Ectodermal cell (in vitro differentiated cells): ENCODE measurements around the gene CRYZL1.
"Not testable (repeated sequence)": the region's sequence is repeated elsewhere in the genome, so short reads cannot be mapped to it uniquely, and the experiment has no call there.

Experiments
- H3K27ac ChIP-seq: 2 replicates; pipeline ENCODE4 v1.7.0; 2013; ENCODE audit warnings: mild to moderate bottlenecking, low read depth, low read length; ENCODE audit not compliant: insufficient read depth, poor library complexity, severe bottlenecking
- H3K27me3 ChIP-seq: 2 replicates; pipeline ENCODE4 v1.7.0; 2013; ENCODE audit warnings: mild to moderate bottlenecking, low read length; ENCODE audit not compliant: insufficient read depth, control insufficient read depth, poor library complexity, severe bottlenecking
- H3K36me3 ChIP-seq: one replicate; pipeline ENCODE4 v1.7.0; 2013; ENCODE audit warnings: low read length; ENCODE audit not compliant: control insufficient read depth, insufficient read depth
- H3K4me1 ChIP-seq: one replicate; pipeline ENCODE4 v1.7.0; 2013; ENCODE audit warnings: low read length; ENCODE audit not compliant: control insufficient read depth, insufficient read depth
- H3K4me3 ChIP-seq: 2 replicates; pipeline ENCODE4 v1.7.0; 2013; ENCODE audit warnings: low read depth, low read length, control low read depth; ENCODE audit not compliant: insufficient read depth
- H3K9me3 ChIP-seq: 2 replicates; pipeline ENCODE4 v1.7.0; 2013; ENCODE audit warnings: mild to moderate bottlenecking, low read length, moderate library complexity; ENCODE audit not compliant: control insufficient read depth
- WGBS, 2 experiments: methylation state at CpG; one replicate each; pipeline ENCODE4 v1.1.7; 2013; ENCODE audit warnings: missing lambda C conversion rate in 2 of 2; 5-methylcytosine and 5-hydroxymethylcytosine counted together

The CRYZL1 gene

DNA sequence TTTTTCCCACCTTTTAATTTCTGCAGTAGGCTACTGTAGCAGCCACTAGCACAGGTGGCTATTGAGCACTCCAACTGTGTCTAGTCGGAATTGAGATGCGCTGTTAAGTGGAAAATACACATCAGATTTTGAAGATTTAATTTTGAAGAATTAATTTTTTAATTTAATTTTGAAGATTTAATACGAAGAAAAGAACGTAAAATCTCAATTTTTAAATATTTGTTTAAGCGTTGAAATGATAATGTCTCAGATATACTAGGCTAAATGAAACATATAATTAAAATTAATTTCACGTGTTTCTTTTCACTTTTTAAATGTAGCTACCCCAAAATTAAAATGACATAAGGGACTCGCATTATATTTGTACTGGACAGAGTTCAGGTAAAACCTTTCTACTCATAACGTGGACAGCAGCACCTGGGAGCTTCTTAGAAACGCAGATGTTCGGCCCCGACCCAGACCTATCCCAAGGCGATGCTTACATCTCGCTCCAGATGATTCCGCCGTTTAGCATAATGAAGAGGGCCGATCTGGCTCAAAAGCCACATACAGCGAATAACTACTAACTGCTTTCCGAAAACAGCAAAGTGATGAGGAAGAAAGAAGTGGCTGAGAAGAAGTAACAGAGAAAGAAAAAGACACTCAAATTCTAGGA, 717 bp downstream of the CRYZL1 start:
- H3K4me1 ChIP-seq, result peaks cover 17% of the 10 kb centered on the region
- WGBS, 2 experiments, result 20 to 28% methylated on average over 14 to 17 of the region's 18 CpGs
- H3K27me3 ChIP-seq, result no peaks in the 10 kb centered on the region
- H3K36me3 ChIP-seq, result no peaks in the 10 kb centered on the region
- H3K9me3 ChIP-seq, result no peaks in the 10 kb centered on the region
- H3K4me3 ChIP-seq, result peak overlapping the region; percentile 78
- peak overlapping the region; percentile 62 for H3K27ac ChIP-seq

- 94 to 98% methylated on average over 1 to 2 of the region's 2 CpGs for WGBS, 2 experiments
- H3K27me3 ChIP-seq, result no peaks in the 10 kb centered on the region
- no peaks in the 10 kb centered on the region for H3K4me1 ChIP-seq
- no peak overlapping the region for H3K4me3 ChIP-seq
- no peak overlapping the region for H3K27ac ChIP-seq
- H3K36me3 ChIP-seq, result peaks cover 9% of the 10 kb centered on the region
- no peaks in the 10 kb centered on the region for H3K9me3 ChIP-seq
These were observed 7.3 kb downstream of the CRYZL1 start for GRCh38 chr21:33634254-33634653.

- not testable (repeated sequence) for H3K27ac ChIP-seq, H3K9me3 ChIP-seq, H3K4me3 ChIP-seq, H3K4me1 ChIP-seq, H3K27me3 ChIP-seq
- peaks cover 15% of the 10 kb centered on the region for H3K36me3 ChIP-seq
- 91 to 94% methylated on average over 7 of the region's 7 CpGs for WGBS, 2 experiments
These were observed 15.4 kb downstream of the CRYZL1 start for GRCh38 chr21:33626151-33626550.

DNA sequence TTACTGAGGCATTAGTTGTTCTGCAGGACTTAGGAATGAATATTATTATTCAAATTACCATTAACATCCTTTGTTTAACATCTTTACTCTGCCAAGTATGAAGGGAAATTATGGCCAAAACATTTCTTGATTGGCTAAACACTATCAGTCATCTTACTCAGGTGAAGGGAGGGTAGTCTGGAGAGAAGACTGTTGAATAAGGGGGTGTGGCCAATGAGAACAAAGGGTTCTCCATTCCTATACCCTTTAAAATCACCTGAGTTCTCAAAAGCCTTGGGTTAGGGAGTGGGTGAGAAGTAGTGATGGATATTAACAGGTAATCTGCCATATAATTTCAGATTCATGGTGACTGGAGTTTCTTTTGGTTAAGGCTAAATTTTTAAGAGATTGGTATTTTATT, 19.3 kb downstream of the CRYZL1 start:
- H3K4me3 ChIP-seq, result no peak overlapping the region
- H3K4me1 ChIP-seq, result peaks cover 6% of the 10 kb centered on the region
- no peaks in the 10 kb centered on the region for H3K27me3 ChIP-seq
- no peak overlapping the region for H3K27ac ChIP-seq
- peaks cover 5% of the 10 kb centered on the region for H3K36me3 ChIP-seq
- H3K9me3 ChIP-seq, result no peaks in the 10 kb centered on the region

DNA sequence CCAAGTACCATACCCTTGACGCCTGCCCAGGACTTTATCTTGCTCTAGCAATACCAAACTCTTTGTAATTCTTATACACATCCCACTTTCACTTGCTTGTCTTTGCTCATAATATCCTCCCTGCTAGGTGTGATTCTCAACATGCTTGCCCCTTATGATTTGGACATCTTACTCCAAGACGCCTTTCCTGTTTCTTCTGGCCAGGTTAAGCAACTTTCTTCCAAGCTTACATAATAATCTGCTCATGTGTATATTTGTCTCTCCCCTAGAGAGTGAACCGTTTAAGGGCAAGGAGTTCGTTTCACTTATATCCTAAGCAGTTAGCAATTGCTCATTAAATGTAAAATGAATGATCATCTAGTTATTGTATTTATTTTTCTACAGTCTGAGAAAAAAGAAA, 21.8 kb downstream of the CRYZL1 start:
- WGBS, 2 experiments, result 91 to 97% methylated on average over 2 to 4 of the region's 4 CpGs
- Histone ChIP-seq H3K4me1 (peaks cover 6% of the 10 kb centered on the region), H3K27me3 (no peaks in the 10 kb centered on the region), H3K27ac (no peak overlapping the region), H3K4me3 (no peak overlapping the region), H3K9me3 (no peaks in the 10 kb centered on the region), H3K36me3 (peaks cover 7% of the 10 kb centered on the region)

- Histone ChIP-seq H3K9me3 (no peaks in the 10 kb centered on the region), H3K4me3 (no peak overlapping the region), H3K4me1 (peaks cover 6% of the 10 kb centered on the region), H3K27ac (peak overlapping the region; percentile 63), H3K27me3 (no peaks in the 10 kb centered on the region), H3K36me3 (peaks cover 11% of the 10 kb centered on the region)
- WGBS, 2 experiments, result 48 to 53% methylated on average over 2 of the region's 2 CpGs
These were observed 23.1 kb downstream of the CRYZL1 start for GRCh38 chr21:33618407-33618806.

DNA sequence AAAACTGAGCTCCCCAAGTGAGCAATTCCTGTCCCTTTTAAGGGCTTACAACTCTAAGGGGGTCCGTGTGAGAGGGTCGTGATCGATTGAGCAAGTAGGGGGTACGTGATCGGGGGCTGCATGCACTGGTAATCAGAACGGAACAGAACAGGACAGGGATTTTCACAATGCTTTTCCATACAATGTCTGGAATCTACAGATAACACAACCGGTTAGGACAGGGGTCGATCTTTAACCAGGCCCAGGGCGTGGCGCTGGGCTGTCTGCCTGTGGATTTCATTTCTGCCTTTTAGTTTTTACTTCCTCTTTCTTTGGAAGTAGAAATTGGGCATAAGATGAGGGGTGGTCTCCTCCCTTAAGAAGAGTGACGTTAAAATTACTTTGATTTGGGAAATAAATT, 24.0 kb downstream of the CRYZL1 start:
- not testable (repeated sequence) for H3K27ac ChIP-seq, H3K4me3 ChIP-seq, H3K9me3 ChIP-seq, H3K27me3 ChIP-seq, H3K4me1 ChIP-seq
- 96 to 98% methylated on average over 11 of the region's 11 CpGs for WGBS, 2 experiments
- H3K36me3 ChIP-seq, result peaks cover 11% of the 10 kb centered on the region

DNA sequence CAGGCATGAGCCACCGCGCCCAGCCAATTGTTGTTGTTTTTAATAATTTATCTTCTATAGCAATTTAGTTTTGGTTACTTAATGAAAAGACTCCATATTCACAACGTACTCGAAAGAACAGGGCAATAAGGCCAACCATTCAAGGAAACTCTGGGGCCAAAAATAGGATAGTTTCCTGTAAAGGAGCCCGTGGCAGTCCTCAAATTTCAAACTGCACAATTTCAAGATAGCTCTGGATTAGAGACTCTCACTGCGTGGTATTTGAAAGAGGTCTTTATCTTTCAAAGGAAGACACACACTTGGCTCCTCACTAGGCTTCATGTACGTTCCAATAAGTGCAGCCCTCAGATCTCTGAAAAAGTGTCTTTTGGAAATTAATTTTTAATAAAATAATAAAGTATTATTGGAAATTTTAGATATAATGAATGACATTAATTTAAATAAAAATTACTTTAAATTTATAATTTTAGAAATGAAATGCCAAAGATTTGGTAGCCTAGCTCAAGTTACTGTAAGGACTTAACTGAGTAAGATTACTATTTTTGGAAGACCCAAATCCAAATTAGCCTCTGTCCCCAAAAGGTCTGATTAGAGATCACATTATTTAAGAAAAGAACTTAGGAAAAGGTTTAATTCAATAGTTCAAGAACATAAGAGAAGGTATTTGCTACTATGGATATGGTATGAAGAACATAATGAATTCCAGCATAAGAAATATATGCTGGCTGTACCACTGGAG, 30.4 kb downstream of the CRYZL1 start:
- no peaks in the 10 kb centered on the region for H3K9me3 ChIP-seq
- peaks cover 15% of the 10 kb centered on the region for H3K36me3 ChIP-seq
- H3K27me3 ChIP-seq, result no peaks in the 10 kb centered on the region
- H3K27ac ChIP-seq, result no peak overlapping the region
- no peaks in the 10 kb centered on the region for H3K4me1 ChIP-seq
- WGBS, 2 experiments, result 97 to 99% methylated on average over 4 of the region's 7 CpGs
- H3K4me3 ChIP-seq, result no peak overlapping the region

GRCh38 chr21:33608559-33608958, 33.0 kb downstream of the CRYZL1 start:
- no peaks in the 10 kb centered on the region for H3K27me3 ChIP-seq
- 80 to 95% methylated on average over 1 of the region's 1 CpG for WGBS, 2 experiments
- H3K9me3 ChIP-seq, result no peaks in the 10 kb centered on the region

GRCh38 chr21:33598051-33598450, 43.5 kb downstream of the CRYZL1 start:
- Histone ChIP-seq H3K4me1 (no peaks in the 10 kb centered on the region), H3K36me3 (peaks cover 24% of the 10 kb centered on the region), H3K27ac (no peak overlapping the region), H3K4me3 (no peak overlapping the region), H3K27me3 (no peaks in the 10 kb centered on the region), H3K9me3 (no peaks in the 10 kb centered on the region)
- 80% methylated on average over 1 of the region's 1 CpG; no CpG with 5 or more reads in 1 of the 2 experiments for WGBS, 2 experiments

More at GRCh38 chr21:33608559-33608958, 33.0 kb downstream of the CRYZL1 start:
- Histone ChIP-seq H3K4me3 (no peak overlapping the region), H3K27ac (no peak overlapping the region), H3K36me3 (peaks cover 9% of the 10 kb centered on the region), H3K4me1 (no peaks in the 10 kb centered on the region)
